ENCODE data around the gene CBLB. TPM values are rescaled to one million over a fixed set of nuclear protein-coding genes. Genes with fewer than 3 reads are reported as not detected.

The CBLB gene
- total RNA-seq, 1 donor from 2014 or later, result 29.7 TPM

- no peak overlapping the region for H3K4me3 ChIP-seq
- H3K27ac ChIP-seq, result no peak overlapping the region
- H3K4me1 ChIP-seq, result no peaks in the 10 kb centered on the region
- no peaks in the 10 kb centered on the region for H3K9me3 ChIP-seq
- TF ChIP-seq CTCF (IDR thresholded peaks at IDR 0.05), result no peak
- DNase-seq, result no peak
- H3K36me3 ChIP-seq, result peaks cover 71% of the 10 kb centered on the region
- no peaks in the 10 kb centered on the region for H3K27me3 ChIP-seq (ENCODE audit: low read depth)
- intact Hi-C loops (cut with DNase I), result no loop called here
- ATAC-seq, result no peak
Measured at GRCh38 chr3:105676621-105677300, 192.1 kb downstream of the CBLB start.

GRCh38 chr3:105674437-105675065, 194.3 kb downstream of the CBLB start:
- no peaks in the 10 kb centered on the region for H3K4me1 ChIP-seq
- no peak for ATAC-seq
- intact Hi-C loops (cut with DNase I), result no loop called here
- no peak overlapping the region for H3K27ac ChIP-seq
- H3K4me3 ChIP-seq, result no peak overlapping the region
- no peak for DNase-seq
- no peaks in the 10 kb centered on the region for H3K27me3 ChIP-seq (ENCODE audit: low read depth)
- no peaks in the 10 kb centered on the region for H3K9me3 ChIP-seq
- TF ChIP-seq CTCF (IDR thresholded peaks at IDR 0.05), result no peak
- H3K36me3 ChIP-seq, result peaks cover 64% of the 10 kb centered on the region

GRCh38 chr3:105672996-105673395, 195.8 kb downstream of the CBLB start:
- DNase-seq, result no peak
- no peaks in the 10 kb centered on the region for H3K27me3 ChIP-seq (ENCODE audit: low read depth)
- intact Hi-C loops (cut with DNase I), result no loop called here
- peaks cover 57% of the 10 kb centered on the region for H3K36me3 ChIP-seq
- no peak for ATAC-seq
- no peak for TF ChIP-seq CTCF (IDR thresholded peaks at IDR 0.05)
- no peaks in the 10 kb centered on the region for H3K4me1 ChIP-seq
- H3K27ac ChIP-seq, result no peak overlapping the region
- no peaks in the 10 kb centered on the region for H3K9me3 ChIP-seq
- no peak overlapping the region for H3K4me3 ChIP-seq

- Histone ChIP-seq H3K36me3 (peaks cover 44% of the 10 kb centered on the region), H3K27ac (no peak overlapping the region), H3K27me3 (ENCODE audit: low read depth) (no peaks in the 10 kb centered on the region), H3K4me1 (no peaks in the 10 kb centered on the region), H3K4me3 (no peak overlapping the region), H3K9me3 (no peaks in the 10 kb centered on the region)
- intact Hi-C loops (cut with DNase I), result no loop called here
- DNase-seq (no peak), ATAC-seq (no peak)
- TF ChIP-seq CTCF (IDR thresholded peaks at IDR 0.05), result no peak
Measured at GRCh38 chr3:105662306-105662705, 206.5 kb downstream of the CBLB start.

- H3K36me3 ChIP-seq, result peaks cover 44% of the 10 kb centered on the region
- DNase-seq, result no peak
- no peak for TF ChIP-seq CTCF (IDR thresholded peaks at IDR 0.05)
Measured at GRCh38 chr3:105661461-105661860, 207.4 kb downstream of the CBLB start.

More at GRCh38 chr3:105661461-105661860, 207.4 kb downstream of the CBLB start:
- intact Hi-C loops (cut with DNase I), result no loop called here
- ATAC-seq, result no peak
- H3K9me3 ChIP-seq, result no peaks in the 10 kb centered on the region
- no peak overlapping the region for H3K27ac ChIP-seq
- no peaks in the 10 kb centered on the region for H3K4me1 ChIP-seq
- no peaks in the 10 kb centered on the region for H3K27me3 ChIP-seq (ENCODE audit: low read depth)
- no peak overlapping the region for H3K4me3 ChIP-seq

All from lower lobe of right lung (tissue), 2 donors.